ENCODE results near the gene MAP4K4. TPM values are rescaled to one million over a fixed set of nuclear protein-coding genes. Genes with fewer than 3 reads are reported as not detected.

The MAP4K4 gene
- total and polyA plus RNA-seq, 2 experiments from 2014 or later = 59.1 to 84.4 TPM

GRCh38 chr2:101868525-101868924 is 171.0 kb downstream of the MAP4K4 start:
- Histone ChIP-seq H3K27ac (no peak overlapping the region), H3K27me3 (no peaks in the 10 kb centered on the region), H4K20me1 (ENCODE audit: insufficient read depth, poor library complexity, severe bottlenecking) (no peaks in the 10 kb centered on the region), H3K9me3 (ENCODE audit: low read depth) (no peaks in the 10 kb centered on the region), H3K4me3 (no peak overlapping the region), H2AFZ (no peak overlapping the region), H3K4me1 (ENCODE audit: insufficient read depth) (no peaks in the 10 kb centered on the region), H3K79me2 (no peaks in the 10 kb centered on the region), H3K4me2 (no peak overlapping the region), H3K36me3 (replicated peaks; ENCODE audit: insufficient read depth, low read depth) (peaks cover 9% of the 10 kb centered on the region), H3K9me2 (replicated peaks; ENCODE audit: insufficient read depth) (no peaks in the 10 kb centered on the region)
- DNase-seq (ENCODE audit: low spot score) = no peak
- 95% methylated on average over 5 of the region's 5 CpGs for WGBS (ENCODE audit: low lambda C conversion rate, missing lambda C conversion rate)
- TF ChIP-seq EZH2 (IDR thresholded peaks at IDR 0.05; ENCODE audit: borderline replicate concordance) = no peak
- TF ChIP-seq CTCF (IDR thresholded peaks at IDR 0.05; ENCODE audit: poor library complexity) = no peak
- TF ChIP-seq EZH2phosphoT487 (IDR thresholded peaks at IDR 0.05; ENCODE audit: low read depth, severe bottlenecking, unreplicated experiment) = no peak

- DNase-seq (ENCODE audit: low spot score) = no peak
- Histone ChIP-seq H3K4me1 (ENCODE audit: insufficient read depth) (no peaks in the 10 kb centered on the region), H4K20me1 (ENCODE audit: insufficient read depth, poor library complexity, severe bottlenecking) (no peaks in the 10 kb centered on the region), H3K4me2 (no peak overlapping the region), H3K27ac (no peak overlapping the region), H3K9me3 (ENCODE audit: low read depth) (no peaks in the 10 kb centered on the region), H3K27me3 (no peaks in the 10 kb centered on the region), H3K79me2 (no peaks in the 10 kb centered on the region), H3K9me2 (replicated peaks; ENCODE audit: insufficient read depth) (no peaks in the 10 kb centered on the region), H3K4me3 (no peak overlapping the region), H2AFZ (no peak overlapping the region), H3K36me3 (replicated peaks; ENCODE audit: insufficient read depth, low read depth) (peaks cover 11% of the 10 kb centered on the region)
- WGBS (ENCODE audit: low lambda C conversion rate, missing lambda C conversion rate) = 95% methylated on average over 15 of the region's 15 CpGs
- TF ChIP-seq EZH2 (IDR thresholded peaks at IDR 0.05; ENCODE audit: borderline replicate concordance) (no peak), EZH2phosphoT487 (IDR thresholded peaks at IDR 0.05; ENCODE audit: low read depth, severe bottlenecking, unreplicated experiment) (no peak), CTCF (IDR thresholded peaks at IDR 0.05; ENCODE audit: poor library complexity) (no peak)
Measured at GRCh38 chr2:101869527-101869926, 172.0 kb downstream of the MAP4K4 start.

- WGBS (ENCODE audit: low lambda C conversion rate, missing lambda C conversion rate) = 98% methylated on average over 11 of the region's 11 CpGs
- no peak overlapping the region for H2AFZ ChIP-seq
- H3K4me2 ChIP-seq = no peak overlapping the region
- H3K79me2 ChIP-seq = no peaks in the 10 kb centered on the region
- H3K27me3 ChIP-seq = no peaks in the 10 kb centered on the region
- DNase-seq (ENCODE audit: low spot score) = no peak
- no peak overlapping the region for H3K27ac ChIP-seq
- no peaks in the 10 kb centered on the region for H3K9me3 ChIP-seq (ENCODE audit: low read depth)
- H4K20me1 ChIP-seq (ENCODE audit: insufficient read depth, poor library complexity, severe bottlenecking) = no peaks in the 10 kb centered on the region
- H3K36me3 ChIP-seq (replicated peaks; ENCODE audit: insufficient read depth, low read depth) = peaks cover 8% of the 10 kb centered on the region
- H3K9me2 ChIP-seq (replicated peaks; ENCODE audit: insufficient read depth) = no peaks in the 10 kb centered on the region
- H3K4me1 ChIP-seq (ENCODE audit: insufficient read depth) = no peaks in the 10 kb centered on the region
- H3K4me3 ChIP-seq = no peak overlapping the region
- TF ChIP-seq CTCF (IDR thresholded peaks at IDR 0.05; ENCODE audit: poor library complexity) (no peak), EZH2 (IDR thresholded peaks at IDR 0.05; ENCODE audit: borderline replicate concordance) (no peak), EZH2phosphoT487 (IDR thresholded peaks at IDR 0.05; ENCODE audit: low read depth, severe bottlenecking, unreplicated experiment) (no peak)
Measured at GRCh38 chr2:101870444-101870843, 172.9 kb downstream of the MAP4K4 start.

- Histone ChIP-seq H3K9me2 (replicated peaks; ENCODE audit: insufficient read depth) (no peaks in the 10 kb centered on the region), H3K79me2 (no peaks in the 10 kb centered on the region), H3K9me3 (ENCODE audit: low read depth) (no peaks in the 10 kb centered on the region), H3K27me3 (no peaks in the 10 kb centered on the region), H3K4me2 (no peak overlapping the region), H3K4me3 (no peak overlapping the region), H3K36me3 (replicated peaks; ENCODE audit: insufficient read depth, low read depth) (peaks cover 8% of the 10 kb centered on the region), H3K4me1 (ENCODE audit: insufficient read depth) (no peaks in the 10 kb centered on the region), H4K20me1 (ENCODE audit: insufficient read depth, poor library complexity, severe bottlenecking) (no peaks in the 10 kb centered on the region), H2AFZ (no peak overlapping the region), H3K27ac (no peak overlapping the region)
- DNase-seq (ENCODE audit: low spot score) = no peak
- 98% methylated on average over 5 of the region's 5 CpGs for WGBS (ENCODE audit: low lambda C conversion rate, missing lambda C conversion rate)
- TF ChIP-seq CTCF (IDR thresholded peaks at IDR 0.05; ENCODE audit: poor library complexity) (no peak), EZH2phosphoT487 (IDR thresholded peaks at IDR 0.05; ENCODE audit: low read depth, severe bottlenecking, unreplicated experiment) (no peak), EZH2 (IDR thresholded peaks at IDR 0.05; ENCODE audit: borderline replicate concordance) (no peak)
Measured at GRCh38 chr2:101871480-101871879, 174.0 kb downstream of the MAP4K4 start.
